ENCODE results near the gene ALDH16A1.

The ALDH16A1 gene

GRCh38 chr19:49481020-49481683, 28.1 kb downstream of the ALDH16A1 start:
- Histone ChIP-seq H3K4me3 (ENCODE audit: low read depth, low read length) (no peak overlapping the region), H3K27me3 (ENCODE audit: control insufficient read depth, insufficient read depth, low read length) (no peaks in the 10 kb centered on the region), H3K9me3 (ENCODE audit: control insufficient read depth, insufficient read depth, low read depth, low read length) (no peaks in the 10 kb centered on the region), H3K36me3 (ENCODE audit: control insufficient read depth, insufficient read depth, low read length) (no peaks in the 10 kb centered on the region), H3K4me1 (ENCODE audit: control insufficient read depth, insufficient read depth, low read length) (peaks cover 2% of the 10 kb centered on the region; the same call in 1 of the 2 replicates), H3K27ac (ENCODE audit: low read depth, low read length) (no peak overlapping the region), H3K9ac (ENCODE audit: low read length) (no peak overlapping the region)

GRCh38 chr19:49486232-49486631, 33.2 kb downstream of the ALDH16A1 start:
- no peaks in the 10 kb centered on the region for H3K4me1 ChIP-seq (ENCODE audit: control insufficient read depth, insufficient read depth, low read length)
- H3K9me3 ChIP-seq (ENCODE audit: control insufficient read depth, insufficient read depth, low read depth, low read length): no peaks in the 10 kb centered on the region
- peak overlapping the region; percentile 8 for H3K9ac ChIP-seq (ENCODE audit: low read length)
- no peak overlapping the region for H3K4me3 ChIP-seq (ENCODE audit: low read depth, low read length)
- H3K36me3 ChIP-seq (ENCODE audit: control insufficient read depth, insufficient read depth, low read length): peaks cover 36% of the 10 kb centered on the region
- H3K27ac ChIP-seq (ENCODE audit: low read depth, low read length): no peak overlapping the region
- no peaks in the 10 kb centered on the region for H3K27me3 ChIP-seq (ENCODE audit: control insufficient read depth, insufficient read depth, low read length)

GRCh38 chr19:49486710-49487276, 33.8 kb downstream of the ALDH16A1 start:
- peak overlapping the region; percentile 53 for H3K9ac ChIP-seq (ENCODE audit: low read length)

GRCh38 chr19:49487277-49488045, 34.4 kb downstream of the ALDH16A1 start, which contains the start of gene RPL13A:
TSS of gene RPL13A (plus strand) at chr19:49487608. CDS start at chr19:49487630, 22 bp downstream.
- Histone ChIP-seq H3K27ac (ENCODE audit: low read depth, low read length) (peak within 1 kb of the TSS; percentile 99), H3K9ac (ENCODE audit: low read length) (peak within 1 kb of the TSS; percentile 100), H3K4me3 (ENCODE audit: low read depth, low read length) (peak within 1 kb of the TSS; percentile 98), H3K4me1 (ENCODE audit: control insufficient read depth, insufficient read depth, low read length) (no peaks in the 10 kb centered on the region), H3K27me3 (ENCODE audit: control insufficient read depth, insufficient read depth, low read length) (no peaks in the 10 kb centered on the region), H3K36me3 (ENCODE audit: control insufficient read depth, insufficient read depth, low read length) (peaks cover 48% of the 10 kb centered on the region), H3K9me3 (ENCODE audit: control insufficient read depth, insufficient read depth, low read depth, low read length) (no peaks in the 10 kb centered on the region)

More at GRCh38 chr19:49486710-49487276, 33.8 kb downstream of the ALDH16A1 start:
- Histone ChIP-seq H3K9me3 (ENCODE audit: control insufficient read depth, insufficient read depth, low read depth, low read length) (no peaks in the 10 kb centered on the region), H3K27me3 (ENCODE audit: control insufficient read depth, insufficient read depth, low read length) (no peaks in the 10 kb centered on the region), H3K36me3 (ENCODE audit: control insufficient read depth, insufficient read depth, low read length) (peaks cover 41% of the 10 kb centered on the region), H3K4me3 (ENCODE audit: low read depth, low read length) (0 out of 2 replicates have a peak overlapping the region, but pooled peaks have one; percentile 14), H3K4me1 (ENCODE audit: control insufficient read depth, insufficient read depth, low read length) (no peaks in the 10 kb centered on the region), H3K27ac (ENCODE audit: low read depth, low read length) (no peak overlapping the region)

GRCh38 chr19:49488046-49488862, 35.2 kb downstream of the ALDH16A1 start:
- Histone ChIP-seq H3K9me3 (ENCODE audit: control insufficient read depth, insufficient read depth, low read depth, low read length) (no peaks in the 10 kb centered on the region), H3K27me3 (ENCODE audit: control insufficient read depth, insufficient read depth, low read length) (no peaks in the 10 kb centered on the region), H3K36me3 (ENCODE audit: control insufficient read depth, insufficient read depth, low read length) (peaks cover 52% of the 10 kb centered on the region), H3K27ac (ENCODE audit: low read depth, low read length) (peak overlapping the region; percentile 99), H3K4me3 (ENCODE audit: low read depth, low read length) (peak overlapping the region; percentile 98), H3K9ac (ENCODE audit: low read length) (peak overlapping the region; percentile 100), H3K4me1 (ENCODE audit: control insufficient read depth, insufficient read depth, low read length) (no peaks in the 10 kb centered on the region)

- Histone ChIP-seq H3K4me3 (ENCODE audit: low read depth, low read length) (peak overlapping the region; percentile 98), H3K9me3 (ENCODE audit: control insufficient read depth, insufficient read depth, low read depth, low read length) (no peaks in the 10 kb centered on the region), H3K27me3 (ENCODE audit: control insufficient read depth, insufficient read depth, low read length) (no peaks in the 10 kb centered on the region), H3K4me1 (ENCODE audit: control insufficient read depth, insufficient read depth, low read length) (no peaks in the 10 kb centered on the region), H3K27ac (ENCODE audit: low read depth, low read length) (peak overlapping the region; percentile 99), H3K36me3 (ENCODE audit: control insufficient read depth, insufficient read depth, low read length) (peaks cover 52% of the 10 kb centered on the region), H3K9ac (ENCODE audit: low read length) (peak overlapping the region; percentile 100)
Measured at GRCh38 chr19:49488863-49489537, 36.0 kb downstream of the ALDH16A1 start.

GRCh38 chr19:49489601-49490167, 36.7 kb downstream of the ALDH16A1 start:
- Histone ChIP-seq H3K27me3 (ENCODE audit: control insufficient read depth, insufficient read depth, low read length) (no peaks in the 10 kb centered on the region), H3K4me3 (ENCODE audit: low read depth, low read length) (peak overlapping the region; percentile 98), H3K9me3 (ENCODE audit: control insufficient read depth, insufficient read depth, low read depth, low read length) (no peaks in the 10 kb centered on the region), H3K9ac (ENCODE audit: low read length) (peak overlapping the region; percentile 100), H3K4me1 (ENCODE audit: control insufficient read depth, insufficient read depth, low read length) (no peaks in the 10 kb centered on the region), H3K36me3 (ENCODE audit: control insufficient read depth, insufficient read depth, low read length) (peaks cover 52% of the 10 kb centered on the region), H3K27ac (ENCODE audit: low read depth, low read length) (peak overlapping the region; percentile 99)

- no peaks in the 10 kb centered on the region for H3K4me1 ChIP-seq (ENCODE audit: control insufficient read depth, insufficient read depth, low read length)
- peak overlapping the region; percentile 100 for H3K9ac ChIP-seq (ENCODE audit: low read length)
- H3K27me3 ChIP-seq (ENCODE audit: control insufficient read depth, insufficient read depth, low read length): no peaks in the 10 kb centered on the region
- H3K4me3 ChIP-seq (ENCODE audit: low read depth, low read length): no peak overlapping the region
- H3K36me3 ChIP-seq (ENCODE audit: control insufficient read depth, insufficient read depth, low read length): peaks cover 52% of the 10 kb centered on the region
- peak overlapping the region; percentile 99 for H3K27ac ChIP-seq (ENCODE audit: low read depth, low read length)
- H3K9me3 ChIP-seq (ENCODE audit: control insufficient read depth, insufficient read depth, low read depth, low read length): no peaks in the 10 kb centered on the region
Measured at GRCh38 chr19:49490287-49491029, 37.4 kb downstream of the ALDH16A1 start.

GRCh38 chr19:49491030-49491803, 38.2 kb downstream of the ALDH16A1 start:
- H3K36me3 ChIP-seq (ENCODE audit: control insufficient read depth, insufficient read depth, low read length): peaks cover 52% of the 10 kb centered on the region
- H3K27me3 ChIP-seq (ENCODE audit: control insufficient read depth, insufficient read depth, low read length): no peaks in the 10 kb centered on the region
- H3K9ac ChIP-seq (ENCODE audit: low read length): peak overlapping the region; percentile 100
- H3K27ac ChIP-seq (ENCODE audit: low read depth, low read length): no peak overlapping the region
- no peak overlapping the region for H3K4me3 ChIP-seq (ENCODE audit: low read depth, low read length)
- H3K4me1 ChIP-seq (ENCODE audit: control insufficient read depth, insufficient read depth, low read length): no peaks in the 10 kb centered on the region
- no peaks in the 10 kb centered on the region for H3K9me3 ChIP-seq (ENCODE audit: control insufficient read depth, insufficient read depth, low read depth, low read length)

All from HUES6 (cell line).